ENCODE measurements around the gene REV1. TPM values are rescaled to one million over a fixed set of nuclear protein-coding genes. Genes with fewer than 3 reads are reported as not detected.
"Not testable (repeated sequence)": the region's sequence is repeated elsewhere in the genome, so short reads cannot be mapped to it uniquely, and the experiment has no call there.

The REV1 gene
- total RNA-seq, 2 donors from 2014 or later, result 45.8 to 60.3 TPM

DNA sequence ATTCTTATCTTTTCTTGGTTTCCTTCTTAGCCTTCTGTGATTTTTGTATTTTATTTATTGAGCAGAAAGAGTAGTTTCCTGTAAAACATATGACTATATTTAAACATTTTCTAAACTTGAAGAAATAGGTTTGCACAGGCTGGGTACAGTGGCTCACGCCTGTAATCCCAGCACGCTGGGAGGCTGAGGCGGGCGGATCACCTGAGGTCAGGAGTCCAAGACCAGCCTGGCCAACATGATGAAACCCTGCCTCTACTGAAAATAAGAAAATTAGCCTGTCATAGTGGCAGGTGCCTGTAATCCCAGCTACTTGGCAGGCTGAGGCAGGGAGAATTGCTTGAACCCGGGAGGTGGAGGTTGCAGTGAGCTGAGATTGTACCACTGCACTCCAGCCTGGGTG lies 121.0 kb downstream of the REV1 start:
- H3K36me3 Mint-ChIP-seq, result peaks cover 19 to 36% of the 10 kb centered on the region in 2 donors
- H3K27ac Mint-ChIP-seq; ATAC-seq; DNase-seq (ENCODE audit: low spot score in 2 of 2); H3K9me3 Mint-ChIP-seq: not testable (repeated sequence)

DNA sequence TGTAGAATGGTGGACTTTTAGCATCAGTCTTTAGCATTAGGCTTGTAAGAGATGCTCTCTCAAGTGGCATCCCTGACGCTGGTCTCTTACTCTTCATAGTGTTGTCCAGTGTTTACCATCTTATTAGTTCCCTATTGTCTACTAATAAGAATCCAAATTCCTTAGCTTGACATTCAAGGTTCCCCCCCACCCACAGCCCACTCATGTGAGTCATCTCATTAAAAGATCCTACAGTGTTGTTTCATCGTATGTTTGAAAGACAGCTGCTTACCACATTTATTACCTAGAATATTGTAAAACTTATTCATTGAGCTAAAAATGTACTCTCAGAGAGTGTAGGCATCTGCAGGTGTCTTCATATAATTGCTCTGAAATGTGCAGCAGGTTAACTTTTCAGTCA lies 124.2 kb downstream of the REV1 start:
- ATAC-seq, result no peak
- H3K36me3 Mint-ChIP-seq, result peaks cover 19 to 23% of the 10 kb centered on the region in 2 donors
- no peaks in the 10 kb centered on the region for H3K9me3 Mint-ChIP-seq
- DNase-seq (ENCODE audit: low spot score in 2 of 2), result no peak
- no peak overlapping the region for H3K27ac Mint-ChIP-seq

DNA sequence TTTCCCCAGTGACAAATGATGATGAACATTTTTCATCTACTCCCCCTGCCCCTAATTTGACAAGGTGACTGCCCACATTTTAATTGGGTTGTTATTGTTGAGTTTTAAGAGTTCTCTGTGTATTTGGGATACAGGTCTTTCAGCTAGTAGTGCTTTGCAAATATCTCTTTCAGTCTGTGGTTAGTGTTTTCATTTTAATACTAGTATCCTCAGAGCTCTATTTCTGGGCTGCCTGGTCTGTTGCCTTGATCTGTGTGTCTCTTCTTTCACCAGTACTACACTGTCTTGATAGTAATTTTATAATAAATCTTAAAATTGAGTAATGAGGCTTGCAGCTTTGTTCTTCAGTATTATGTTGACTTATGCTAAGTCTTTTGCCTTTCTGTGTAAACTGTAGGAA lies 133.0 kb downstream of the REV1 start:
- no peak for DNase-seq (ENCODE audit: low spot score in 2 of 2)
- Mint-ChIP-seq H3K36me3 (peaks cover 10 to 18% of the 10 kb centered on the region in 2 donors), H3K9me3 (no peaks in the 10 kb centered on the region), H3K27ac (no peak overlapping the region)
- ATAC-seq, result no peak

DNA sequence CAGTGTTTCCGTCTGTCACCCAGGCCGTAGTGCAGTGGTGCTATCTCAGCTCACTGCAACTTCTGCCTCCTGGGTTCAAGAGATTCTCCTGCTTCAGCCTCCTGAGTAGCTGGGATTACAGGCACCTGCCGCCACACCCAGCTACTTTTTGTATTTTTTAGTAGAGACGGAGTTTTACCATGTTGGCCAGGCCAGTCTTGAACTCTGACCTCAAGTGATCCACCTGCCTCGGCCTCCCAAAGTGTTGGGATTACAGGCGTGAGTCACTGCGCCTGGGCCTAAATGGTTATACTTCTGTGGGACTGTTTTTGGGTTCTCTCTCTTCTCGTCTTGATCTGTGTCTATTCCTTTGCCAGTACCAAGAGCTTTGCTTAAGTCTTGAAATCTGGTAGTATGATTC lies 135.0 kb downstream of the REV1 start:
- not testable (repeated sequence) for H3K27ac Mint-ChIP-seq; ATAC-seq; H3K36me3 Mint-ChIP-seq; H3K9me3 Mint-ChIP-seq; DNase-seq (ENCODE audit: low spot score in 2 of 2)

DNA sequence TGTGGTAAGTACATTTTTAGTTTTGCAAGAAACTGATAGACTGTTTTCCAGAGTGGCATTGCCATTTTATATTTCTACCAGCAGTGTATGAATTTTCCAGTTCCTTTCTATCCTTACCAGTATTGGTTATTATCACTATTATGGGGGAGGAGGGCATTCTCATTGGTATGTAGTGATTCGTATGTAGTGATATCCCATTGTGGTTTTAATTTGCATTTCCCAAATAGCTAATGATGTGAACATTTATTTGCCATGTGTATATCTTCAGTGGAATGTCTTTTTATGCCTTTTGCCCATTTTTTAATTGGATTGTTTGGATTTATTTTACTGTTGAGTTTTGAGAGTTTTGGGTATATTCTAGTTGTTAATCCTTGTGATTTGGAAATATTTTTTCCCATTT lies 135.7 kb downstream of the REV1 start:
- Mint-ChIP-seq H3K27ac (no peak overlapping the region), H3K9me3 (no peaks in the 10 kb centered on the region), H3K36me3 (peaks cover 0 to 7% of the 10 kb centered on the region in 2 donors)
- no peak for ATAC-seq
- DNase-seq (ENCODE audit: low spot score in 2 of 2), result no peak

Other genes with a start within 250 kb of the REV1 start
- not detected for gene LYG2, start 234.4 kb downstream of the REV1 start, total RNA-seq
- gene LYG1, start 188.8 kb downstream of the REV1 start, total RNA-seq, result 1 to 10 TPM in 1 of 2 donors, under 1 TPM in 1; 0.91 to 1.1 TPM
- gene TXNDC9, start 153.7 kb downstream of the REV1 start, total RNA-seq, result 10 to 100 TPM; 25.9 to 29.9 TPM
- 10 to 100 TPM; 68.6 to 77.7 TPM for gene EIF5B, start 152.6 kb downstream of the REV1 start, total RNA-seq